KBM-7 (cell line): ENCODE measurements around the gene FUT6.

ENCODE experiments used
- DNase-seq: peaks from one replicate; pipeline ENCODE4 v3.0.0-alpha.2; 2015
- in situ Hi-C: fragments of 300-500 bp; cut with MboI; formaldehyde crosslinking; loops from 2 replicates; pipeline ENCODE4 v1.14.3; 2020; ENCODE audit warnings: low sequenced_read_pairs, low pct_unique_long_range_greater_than_20kb, mixed read lengths

The FUT6 gene

DNA sequence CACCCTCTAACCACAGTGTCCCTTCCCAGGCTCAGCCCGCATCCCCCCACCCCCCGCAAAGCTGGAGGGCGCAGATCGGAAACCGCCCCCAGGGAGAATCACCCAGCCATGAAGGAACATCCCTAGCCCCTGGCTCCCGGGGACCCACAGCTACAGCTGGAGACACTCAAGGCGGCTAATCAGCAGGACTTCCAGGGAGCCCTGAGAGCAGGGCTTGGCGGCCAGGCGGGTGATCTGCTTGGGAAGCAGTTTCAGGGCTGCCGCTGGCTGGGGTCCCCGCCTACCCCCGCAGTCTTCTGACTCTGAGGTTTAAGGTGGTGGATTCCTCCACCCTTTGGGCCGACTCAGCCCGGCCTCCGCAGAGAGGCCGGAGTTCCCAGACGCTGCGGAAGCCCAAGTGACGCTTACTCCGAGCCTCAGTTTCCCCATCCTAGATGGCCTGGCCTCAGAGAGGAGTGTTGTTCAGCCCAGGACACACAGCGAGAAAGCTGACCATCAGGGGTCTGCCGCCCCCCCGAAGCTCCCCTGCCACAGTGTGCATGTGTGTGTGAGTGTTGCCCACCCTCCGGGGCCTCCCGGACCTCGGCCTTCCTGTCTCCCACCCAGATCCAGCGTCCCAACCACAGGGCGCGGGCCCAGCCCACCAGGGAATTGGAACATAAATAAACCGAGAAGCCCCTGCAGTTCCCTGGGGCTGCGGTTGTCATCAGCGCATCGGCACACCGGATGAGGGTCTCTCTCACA lies 9.8 kb downstream of the FUT6 start:
- in situ Hi-C loops = no loop called here
- no peak for DNase-seq

DNA sequence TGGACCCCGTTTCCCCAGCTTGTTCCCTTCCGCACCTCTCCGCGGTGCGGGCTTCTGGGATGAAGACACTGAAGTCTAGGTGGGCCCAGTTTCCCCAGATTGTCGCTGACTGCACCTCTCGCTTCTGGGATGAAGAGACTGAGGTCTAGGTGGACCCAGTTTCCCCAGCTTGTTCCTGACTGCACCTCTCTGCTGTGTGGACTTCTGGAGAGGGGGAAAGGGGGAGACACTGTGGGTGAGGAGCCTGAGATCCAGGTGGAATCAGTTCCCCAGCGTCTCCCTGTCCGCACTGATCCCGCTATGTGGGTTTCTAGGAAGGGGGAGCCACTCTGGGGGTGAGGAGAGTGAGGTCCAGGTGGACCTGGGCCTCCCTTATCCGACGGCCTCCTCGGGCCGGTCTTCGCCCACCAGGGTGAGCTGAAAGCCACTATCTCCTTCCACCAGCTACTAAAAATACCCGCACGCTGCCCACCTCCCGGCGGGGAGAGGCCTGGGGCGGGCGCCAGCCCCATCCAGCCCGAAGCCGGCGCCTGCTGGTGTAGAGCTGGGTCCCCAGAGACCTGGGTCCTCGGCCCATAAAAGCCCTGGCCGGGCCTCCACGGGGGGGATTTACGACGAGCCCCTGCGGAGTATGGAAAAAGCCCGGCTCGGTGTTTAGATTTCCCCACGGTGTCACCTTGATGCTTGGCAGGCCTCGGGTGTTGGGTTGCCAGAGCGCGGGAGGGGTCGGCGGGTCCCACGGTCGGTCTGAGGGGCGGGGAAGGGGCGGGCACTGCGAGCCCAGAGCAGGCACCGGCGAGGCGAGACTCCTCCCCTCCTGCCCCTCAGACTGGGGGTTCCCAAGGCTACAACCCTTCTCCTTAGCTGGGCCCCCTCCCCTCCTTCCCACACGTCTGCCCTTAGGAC lies 10.6 kb downstream of the FUT6 start:
- DNase-seq = no peak
- in situ Hi-C loops = no loop called here

DNA sequence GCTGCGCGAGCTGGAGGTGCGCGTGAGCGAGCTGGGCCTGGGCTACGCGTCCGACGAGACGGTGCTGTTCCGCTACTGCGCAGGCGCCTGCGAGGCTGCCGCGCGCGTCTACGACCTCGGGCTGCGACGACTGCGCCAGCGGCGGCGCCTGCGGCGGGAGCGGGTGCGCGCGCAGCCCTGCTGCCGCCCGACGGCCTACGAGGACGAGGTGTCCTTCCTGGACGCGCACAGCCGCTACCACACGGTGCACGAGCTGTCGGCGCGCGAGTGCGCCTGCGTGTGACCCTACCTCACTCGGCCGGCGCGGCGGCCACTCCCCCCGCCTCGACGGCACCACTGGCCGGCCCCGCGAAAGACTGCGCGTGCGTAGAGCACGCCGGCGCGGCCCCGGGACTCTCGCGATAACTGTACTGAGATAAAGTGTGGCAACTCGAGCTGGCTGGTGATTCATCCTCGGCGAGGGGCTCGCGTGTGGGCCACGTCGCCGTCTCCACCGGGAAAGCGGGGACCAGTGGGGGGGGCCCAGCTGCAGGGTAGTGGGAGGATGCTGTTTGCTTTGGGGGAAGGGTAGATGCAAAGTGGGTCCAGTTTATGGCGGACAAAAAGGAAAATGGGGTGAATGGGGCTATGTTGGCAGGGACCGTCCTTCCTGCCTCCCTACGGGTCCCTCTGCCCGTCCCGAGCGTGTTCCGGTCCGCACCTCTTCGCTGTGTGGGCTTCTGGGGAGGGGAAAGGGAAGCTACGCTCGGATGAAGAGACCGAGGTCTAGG lies 11.4 kb downstream of the FUT6 start:
- in situ Hi-C loops = no loop called here
- no peak for DNase-seq

DNA sequence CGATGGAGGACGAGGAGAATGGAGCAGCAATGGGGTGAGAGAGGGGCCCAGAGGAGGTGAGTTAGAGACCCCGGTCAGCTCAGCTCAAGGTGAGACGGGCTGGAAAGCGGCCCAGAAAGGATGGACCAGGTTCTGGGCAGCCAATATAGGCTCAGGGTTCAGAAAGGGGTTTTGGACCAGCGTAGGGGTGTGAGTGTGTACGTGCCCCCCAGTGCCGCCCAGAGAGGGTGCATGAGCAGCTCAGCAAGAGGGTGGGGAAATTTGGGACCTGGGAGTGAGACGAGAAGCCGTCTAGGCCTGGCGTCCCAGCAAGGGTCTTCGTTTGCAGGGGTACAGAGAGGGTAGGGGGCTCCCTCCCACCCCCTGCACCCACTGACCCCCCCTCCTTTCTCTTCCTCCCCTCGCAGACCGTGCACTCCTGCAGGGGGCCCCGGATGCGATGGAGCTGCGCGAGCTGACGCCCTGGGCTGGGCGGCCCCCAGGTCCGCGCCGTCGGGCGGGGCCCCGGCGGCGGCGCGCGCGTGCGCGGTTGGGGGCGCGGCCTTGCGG lies 12.1 kb downstream of the FUT6 start:
- in situ Hi-C loops = no loop called here
- no peak for DNase-seq

DNA sequence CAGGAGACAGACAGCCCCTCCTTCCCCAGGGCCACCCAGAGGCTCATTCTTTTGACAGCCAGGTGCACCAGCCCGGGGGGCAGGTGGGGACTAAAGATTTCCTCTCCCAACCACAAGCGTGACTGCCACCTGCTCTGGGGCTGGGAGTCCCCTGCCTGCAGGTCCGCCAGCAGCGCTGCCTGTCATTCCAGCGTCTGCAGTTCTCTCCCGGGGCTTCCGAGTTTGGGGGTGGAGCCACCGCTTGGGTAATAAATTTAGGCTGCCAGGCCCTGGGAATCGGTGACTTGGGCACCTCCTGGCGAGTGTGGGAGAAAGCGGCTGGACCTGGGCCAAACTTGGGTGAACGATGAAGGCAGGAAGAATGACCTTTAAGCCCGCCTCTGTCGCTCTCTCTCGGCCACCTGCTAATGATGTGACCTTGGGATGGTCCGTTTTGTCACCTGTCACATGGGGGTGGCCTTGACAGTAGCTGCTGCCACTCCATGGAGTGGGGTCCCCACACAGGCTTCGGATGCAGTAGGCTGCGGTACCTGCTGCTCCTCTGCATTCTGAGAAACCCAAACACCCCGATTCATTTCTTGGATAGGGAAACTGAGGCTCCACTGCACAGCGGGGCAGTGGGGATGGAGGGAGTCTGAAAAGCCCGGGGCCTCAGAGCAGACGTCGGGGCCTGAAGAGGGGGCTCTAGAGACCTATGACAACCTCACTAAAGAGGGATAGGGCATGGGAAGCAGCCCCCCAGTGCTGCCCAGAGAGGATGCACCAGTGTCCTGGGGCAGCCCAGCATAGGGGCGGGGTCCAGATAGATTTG lies 12.8 kb downstream of the FUT6 start:
- in situ Hi-C loops = no loop called here

DNA sequence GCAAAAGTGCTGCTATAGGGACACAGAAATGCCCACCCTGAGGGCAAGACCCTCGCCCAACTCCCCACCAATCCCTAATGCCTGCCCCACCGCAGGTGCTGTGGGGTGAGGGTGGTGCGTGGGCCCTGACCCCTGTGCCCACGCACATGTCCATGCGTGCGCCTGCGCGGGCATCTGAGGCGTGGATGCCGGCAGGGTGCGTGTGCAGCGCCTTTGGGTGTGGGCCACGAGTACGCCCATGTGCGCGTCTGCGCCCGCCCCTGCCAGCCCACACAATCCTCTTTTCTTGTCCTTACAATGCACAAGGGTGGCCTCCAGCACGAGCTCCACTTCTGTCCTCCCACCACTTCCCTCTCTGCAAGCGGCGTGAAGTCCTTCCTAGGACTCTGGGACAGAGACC lies 14.3 kb downstream of the FUT6 start:
- no peak for DNase-seq
- in situ Hi-C loops = no loop called here

More for the DNA sequence above, 12.8 kb downstream of the FUT6 start:
- peak; percentile 56 for DNase-seq

DNA sequence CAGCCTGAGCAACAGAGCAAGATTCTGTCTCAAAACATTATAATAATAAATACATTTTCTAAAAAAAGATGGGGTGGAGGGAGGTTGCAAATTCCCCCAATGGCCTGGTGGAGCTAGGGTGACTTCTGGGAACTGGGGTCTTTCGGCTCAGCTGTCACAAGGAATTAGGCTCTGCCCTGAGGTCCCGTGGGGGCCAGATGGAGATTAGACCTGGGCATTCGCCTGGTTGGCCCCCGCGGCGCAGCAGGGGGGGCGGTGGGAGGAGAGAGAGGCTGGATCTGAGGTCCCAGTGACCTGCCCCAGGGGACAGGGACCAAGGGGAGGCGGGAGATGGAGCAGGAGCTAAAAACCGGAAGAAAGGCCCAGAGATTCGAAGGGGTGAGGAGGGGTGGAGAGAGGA lies 14.8 kb downstream of the FUT6 start:
- in situ Hi-C loops = no loop called here
- DNase-seq = no peak

DNA sequence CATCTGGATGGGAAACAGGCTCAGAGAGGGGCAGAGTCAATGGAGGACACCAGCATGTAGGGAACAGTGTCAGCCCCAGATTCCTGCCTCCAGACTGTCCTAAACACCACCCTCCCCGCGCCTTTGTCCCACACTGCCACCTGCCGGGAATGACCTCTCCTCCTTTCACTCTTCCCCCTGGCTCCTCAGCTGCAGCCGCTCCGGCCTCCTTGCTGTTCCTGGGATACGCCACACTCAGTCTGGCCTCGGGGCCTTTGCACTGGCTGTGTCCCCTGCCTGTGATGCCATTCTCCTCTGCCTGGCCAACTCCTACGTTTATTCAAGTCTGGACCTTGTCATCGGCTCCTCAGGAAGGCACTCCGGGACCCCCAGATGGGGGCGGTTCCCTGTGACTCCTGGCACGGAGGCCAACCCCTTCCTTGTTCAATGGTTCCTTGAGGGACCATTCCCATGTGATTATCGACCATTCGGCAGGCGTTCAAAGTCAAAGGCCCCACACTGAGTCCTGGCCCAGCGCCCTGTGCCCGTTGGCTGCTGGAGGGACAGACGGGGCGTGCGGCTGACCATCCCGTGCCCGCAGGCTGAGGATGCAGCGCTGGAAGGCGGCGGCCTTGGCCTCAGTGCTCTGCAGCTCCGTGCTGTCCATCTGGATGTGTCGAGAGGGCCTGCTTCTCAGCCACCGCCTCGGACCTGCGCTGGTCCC lies 15.8 kb downstream of the FUT6 start:
- in situ Hi-C loops = no loop called here
- DNase-seq = no peak

DNA sequence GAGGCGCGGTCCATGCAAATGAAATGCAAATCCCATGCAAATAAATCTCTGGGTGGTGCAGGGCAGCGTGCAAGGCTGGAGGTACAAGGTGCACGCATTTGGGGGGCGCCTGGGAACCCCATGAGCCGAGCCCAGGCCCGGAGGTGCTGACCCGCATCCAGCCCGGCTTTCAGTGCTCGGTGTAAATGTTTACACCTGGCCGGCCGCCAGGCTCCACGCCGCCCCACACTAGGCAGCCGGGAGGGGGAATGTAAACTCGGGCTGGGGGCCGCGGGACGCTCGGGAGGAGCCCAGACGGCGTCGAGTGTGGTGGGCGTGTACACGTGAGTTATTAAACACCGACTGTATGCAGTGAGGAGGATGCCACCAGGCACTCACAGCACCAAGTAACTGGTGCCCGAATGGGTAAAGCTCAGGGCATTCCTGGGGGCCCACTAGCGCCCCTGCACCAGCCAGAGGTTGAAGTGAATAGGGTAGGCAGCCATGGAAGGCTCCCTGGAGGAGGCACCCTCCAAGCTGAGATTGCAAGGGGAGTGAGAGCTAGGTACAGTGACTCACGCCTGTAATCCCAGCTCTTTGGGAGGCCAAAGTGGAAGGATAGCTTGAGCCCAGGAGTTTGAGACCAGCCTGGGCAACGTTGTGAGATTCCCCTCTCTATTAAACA lies 17.2 kb downstream of the FUT6 start:
- in situ Hi-C loops = no loop called here
- DNase-seq = no peak

DNA sequence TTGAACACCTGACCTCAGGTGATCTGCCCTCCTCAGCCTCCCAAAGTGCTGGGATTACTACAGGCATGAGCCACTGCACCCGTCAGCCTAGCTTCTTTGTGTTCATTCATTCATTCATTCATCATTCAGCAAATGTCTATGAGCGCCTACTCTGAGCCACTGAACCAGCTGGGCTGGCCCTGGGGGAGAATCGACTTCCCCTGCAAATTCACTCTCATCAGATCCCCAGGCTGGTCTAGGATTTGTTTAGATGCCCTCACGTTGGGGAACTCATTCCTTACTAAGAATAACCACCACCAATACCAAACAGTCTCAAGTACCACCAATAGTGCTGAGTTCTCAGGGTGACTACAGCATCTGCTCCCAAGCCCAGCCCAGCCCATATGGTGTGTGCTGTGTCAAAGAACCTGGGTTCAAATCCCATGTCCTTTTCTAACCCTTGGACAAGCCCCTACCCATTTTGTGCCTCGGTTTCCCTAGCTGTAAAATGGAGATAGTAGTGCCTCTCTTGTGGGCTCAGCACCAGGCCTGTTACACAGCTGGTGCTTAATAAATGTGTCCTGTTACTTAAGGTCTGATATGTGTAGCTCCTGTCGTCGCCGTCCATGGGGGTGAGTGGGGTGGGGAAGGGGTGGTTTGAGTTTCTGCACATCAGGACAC lies 17.9 kb downstream of the FUT6 start:
- DNase-seq = no peak
- in situ Hi-C loops = no loop called here

DNA sequence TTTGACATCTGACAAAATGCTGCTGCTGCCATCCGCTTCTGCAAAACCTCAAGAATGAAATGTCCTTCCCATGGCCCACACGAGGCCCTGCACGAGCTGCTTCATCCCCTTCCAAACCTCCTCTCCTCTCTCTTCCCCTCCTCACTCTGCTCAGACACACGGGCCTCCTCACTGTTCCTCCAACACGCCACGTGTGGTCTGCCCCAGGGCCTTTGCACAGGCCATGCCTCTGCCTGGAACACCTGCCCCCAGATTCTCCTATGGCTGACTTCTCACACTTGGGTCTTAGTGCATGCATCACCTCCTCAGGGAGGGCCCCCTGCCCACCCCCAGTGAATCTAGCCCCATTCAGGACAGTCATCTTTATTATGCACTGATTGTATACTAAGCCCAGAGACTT lies 18.7 kb downstream of the FUT6 start:
- in situ Hi-C loops = no loop called here
- no peak for DNase-seq

DNA sequence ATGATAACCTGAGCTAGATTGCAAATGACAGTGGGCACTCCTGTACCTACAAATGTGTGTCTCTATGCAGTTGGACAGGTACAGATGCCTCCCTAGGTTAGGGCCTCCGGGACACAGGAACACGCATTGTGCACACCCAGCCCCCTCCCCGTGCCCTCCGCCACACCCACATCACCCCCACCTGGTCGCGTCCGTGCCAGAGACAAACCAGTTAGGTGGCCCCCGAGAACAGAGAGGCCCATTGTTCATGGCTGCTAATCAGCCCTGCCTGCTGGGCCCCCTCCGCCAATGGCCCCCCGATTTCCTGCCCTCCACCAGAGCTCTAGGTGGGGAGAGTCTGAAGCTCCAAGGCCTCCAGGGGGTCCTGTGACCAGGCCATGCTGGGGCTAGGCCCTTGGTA lies 20.9 kb downstream of the FUT6 start:
- in situ Hi-C loops = no loop called here

DNA sequence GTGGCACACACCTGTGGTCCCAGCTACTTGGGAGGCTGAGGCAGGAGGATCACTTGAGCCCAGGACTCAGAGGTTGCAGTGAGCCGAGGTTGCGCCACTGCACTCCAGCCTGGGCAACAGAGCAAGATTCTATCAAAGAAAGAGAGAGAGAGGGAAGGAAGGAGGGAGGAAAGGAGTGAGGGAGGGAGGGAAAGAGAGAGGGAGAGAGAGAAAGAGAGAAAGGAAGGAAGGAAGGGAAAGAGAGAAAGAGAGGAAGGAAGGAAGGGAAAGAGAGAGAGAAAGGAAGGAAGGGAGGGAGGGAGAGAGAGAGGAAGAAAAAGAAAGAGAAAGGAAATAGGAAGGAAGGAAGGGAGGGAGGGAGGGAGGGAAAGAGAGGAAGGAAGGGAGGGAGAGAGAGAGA lies 22.3 kb downstream of the FUT6 start:
- no peak for DNase-seq
- in situ Hi-C loops = no loop called here

More for the DNA sequence above, 20.9 kb downstream of the FUT6 start:
- DNase-seq = no peak

DNA sequence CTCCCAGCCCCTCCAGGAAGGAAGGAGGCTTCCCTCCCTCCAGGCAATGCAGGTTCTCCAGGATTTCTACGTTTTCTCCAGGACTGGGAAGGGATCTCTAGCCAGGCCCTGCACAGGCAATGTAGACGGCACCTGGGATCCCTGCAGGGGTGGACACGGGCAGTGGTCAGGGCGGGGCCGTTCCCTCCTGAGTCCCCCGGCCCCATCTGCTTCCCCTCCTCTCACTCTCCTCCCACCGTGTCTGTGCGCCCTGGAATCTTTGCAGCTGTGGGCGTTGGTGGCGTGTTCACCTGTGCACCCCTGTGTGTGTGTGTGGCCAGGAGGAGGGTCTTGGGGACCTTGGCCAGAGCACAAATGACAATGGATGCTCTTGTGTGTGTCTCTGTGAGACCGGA lies 24.7 kb downstream of the FUT6 start:
- DNase-seq = no peak
- in situ Hi-C loops = no loop called here

DNA sequence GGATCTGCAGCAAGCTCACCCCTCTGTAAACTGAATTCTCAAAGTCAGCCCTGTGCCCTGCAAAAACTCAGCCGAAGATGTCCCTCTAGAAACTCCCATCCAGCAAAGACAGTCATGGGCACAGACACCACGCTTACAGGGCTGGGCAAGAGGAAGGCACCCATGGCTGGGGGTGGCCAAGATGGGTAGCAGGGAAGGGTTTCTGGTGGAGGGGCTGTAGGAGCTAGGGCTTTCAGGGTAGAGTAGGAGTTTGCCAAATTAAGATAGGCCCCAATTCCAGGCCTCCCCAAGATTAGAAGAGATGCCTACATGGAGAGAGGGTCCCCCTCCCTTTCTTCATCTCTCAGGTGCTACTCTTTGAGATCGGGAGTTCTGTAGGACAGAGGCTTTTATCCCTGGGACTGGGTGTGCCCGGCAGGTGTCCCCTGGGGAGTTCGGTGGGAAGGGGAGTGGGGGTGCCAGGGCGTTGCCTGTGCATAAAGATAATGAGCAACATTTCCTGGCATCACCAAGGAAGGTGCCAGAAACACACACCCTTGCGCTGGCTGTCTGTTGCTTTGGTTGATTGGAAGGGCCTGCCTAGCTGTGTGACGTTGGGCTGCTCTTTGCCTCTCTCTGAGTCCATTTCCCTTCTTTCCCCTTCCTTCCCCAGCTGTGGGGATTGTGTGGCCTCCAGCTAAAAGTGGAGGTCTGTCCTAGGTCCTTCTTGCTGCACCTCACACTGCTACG lies 25.2 kb downstream of the FUT6 start:
- in situ Hi-C loops = no loop called here
- no peak for DNase-seq

DNA sequence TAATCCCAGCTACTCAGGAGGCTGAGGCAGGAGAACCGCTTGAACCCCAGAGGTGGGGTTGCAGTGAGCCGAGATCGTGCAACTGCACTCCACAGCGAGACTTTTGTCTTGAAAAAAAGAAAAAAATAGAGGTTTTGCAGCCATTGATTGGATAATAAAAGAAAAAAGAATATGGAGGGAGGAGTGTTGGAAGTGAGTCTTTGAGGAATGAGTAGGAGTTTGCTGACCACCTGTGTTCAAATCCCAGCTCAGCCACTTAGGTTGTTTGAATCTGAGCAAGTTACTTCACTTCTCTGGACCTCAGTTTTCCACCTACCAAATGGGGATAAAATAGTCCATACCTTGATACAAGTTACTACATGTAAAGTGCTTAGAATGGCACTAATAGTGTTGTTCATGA lies 28.4 kb downstream of the FUT6 start:
- in situ Hi-C loops = no loop called here
- DNase-seq = no peak

DNA sequence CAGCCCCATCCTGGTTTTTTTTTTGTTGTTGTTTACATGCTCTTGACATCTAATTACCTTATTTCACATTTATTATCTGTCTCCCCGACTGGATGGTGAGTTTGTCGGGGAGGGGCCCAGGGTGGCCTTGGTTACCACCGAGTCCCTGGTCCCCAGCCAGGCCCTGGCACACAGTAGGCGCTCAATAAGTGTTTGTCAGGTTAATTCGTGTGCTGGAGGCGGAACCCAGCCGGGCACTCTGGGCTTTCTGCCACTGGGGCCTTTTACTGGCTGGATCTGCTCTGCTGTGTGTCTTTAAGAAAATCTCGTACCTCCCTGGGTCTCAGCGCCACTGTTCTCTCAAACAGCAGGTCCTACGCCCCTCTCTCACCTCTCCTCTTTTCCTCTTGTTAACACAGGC lies 30.0 kb downstream of the FUT6 start:
- in situ Hi-C loops = loop anchor here (10.0 kb wide), 1 partner anchor 85 kb away; no protein-coding TSS in a partner anchor
- no peak for DNase-seq
